Activated CD4-positive, alpha-beta memory T cell treated with anti-CD3 and anti-CD28 coated beads, Interleukin-2, amount 10 ng/mL, durations not matched to agents 7 days and 5 days (primary cell): ENCODE measurements around the gene FIZ1. TPM values are rescaled to one million over a fixed set of nuclear protein-coding genes. Genes with fewer than 3 reads are reported as not detected.

Experiments used
- CTCF ChIA-PET: fragments of 350-600 bp; sonication (Branson Sonifier 250); formaldehyde crosslinking; loops from one replicate; lab custom pipeline; 2021; ENCODE audit warnings: antibody characterized with exemption, inconsistent platforms; lab: Charles Lee
- POLR2A ChIA-PET: fragments of 350-600 bp; sonication (Branson Sonifier 250); formaldehyde crosslinking; loops from one replicate; lab custom pipeline; 2021; ENCODE audit warnings: antibody characterized with exemption; lab: Charles Lee
- DNase-seq: peaks from one replicate; pipeline ENCODE4 v3.0.0-alpha.2; 2020
- H3K27ac Mint-ChIP-seq: one replicate; pipeline ENCODE4 v1.8.0; 2021; ENCODE audit warnings: mild to moderate bottlenecking, mixed read lengths
- H3K27me3 Mint-ChIP-seq: one replicate; pipeline ENCODE4 v1.8.0; 2021; ENCODE audit warnings: mixed read lengths
- H3K36me3 Mint-ChIP-seq: one replicate; pipeline ENCODE4 v1.8.0; 2021; ENCODE audit warnings: low read depth, mixed read lengths
- H3K4me1 Mint-ChIP-seq: one replicate; pipeline ENCODE4 v1.8.0; 2021; ENCODE audit warnings: mixed read lengths
- H3K4me3 Mint-ChIP-seq: one replicate; pipeline ENCODE4 v1.8.0; 2021; ENCODE audit warnings: mild to moderate bottlenecking, mixed read lengths
- H3K9me3 Mint-ChIP-seq: one replicate; pipeline ENCODE4 v1.8.0; 2021; ENCODE audit warnings: mixed read lengths
- total RNA-seq, 2 experiments: library from RNA; stranded (reverse); gene quantifications; one replicate each; pipeline ENCODE4 v1.2.3, GENCODE V29; 2021

FIZ1 gene
- total RNA-seq, 2 experiments from 2014 or later: 10.9 to 11.7 TPM

- CTCF ChIA-PET: interaction anchor here (0.6 to 2.2 kb wide), 4 partner anchors 12 to 152 kb away, joined by 3 to 9 read pairs (median 4); partner anchors contain the start of gene ZNF865
- Mint-ChIP-seq H3K27me3 (no peaks in the 10 kb centered on the region), H3K4me1 (peaks cover 22% of the 10 kb centered on the region), H3K4me3 (no peak overlapping the region), H3K27ac (no peak overlapping the region), H3K36me3 (peaks cover 34% of the 10 kb centered on the region), H3K9me3 (no peaks in the 10 kb centered on the region)
- POLR2A ChIA-PET: interaction anchor here (0.7 kb wide), 1 partner anchor 13 kb away, joined by 3 read pairs; no protein-coding TSS in a partner anchor
- DNase-seq: no peak
Measured at GRCh38 chr19:55619286-55619685, 20.0 kb upstream of the FIZ1 start.

- Mint-ChIP-seq H3K4me1 (peaks cover 15% of the 10 kb centered on the region), H3K9me3 (no peaks in the 10 kb centered on the region), H3K4me3 (no peak overlapping the region), H3K27ac (no peak overlapping the region), H3K36me3 (peaks cover 32% of the 10 kb centered on the region), H3K27me3 (no peaks in the 10 kb centered on the region)
- no peak for DNase-seq
- POLR2A ChIA-PET: interaction anchor here (0.8 to 2.9 kb wide), 3 partner anchors 12 to 142 kb away, joined by 3 to 11 read pairs (median 4); partner anchors contain the start of genes FIZ1, ZNF628 and ZNF865
- CTCF ChIA-PET: interaction anchor here (0.6 to 0.8 kb wide), 2 partner anchors 13 to 114 kb away, joined by 3 to 6 read pairs; no protein-coding TSS in a partner anchor
Measured at GRCh38 chr19:55618426-55618825, 19.1 kb upstream of the FIZ1 start.

DNA sequence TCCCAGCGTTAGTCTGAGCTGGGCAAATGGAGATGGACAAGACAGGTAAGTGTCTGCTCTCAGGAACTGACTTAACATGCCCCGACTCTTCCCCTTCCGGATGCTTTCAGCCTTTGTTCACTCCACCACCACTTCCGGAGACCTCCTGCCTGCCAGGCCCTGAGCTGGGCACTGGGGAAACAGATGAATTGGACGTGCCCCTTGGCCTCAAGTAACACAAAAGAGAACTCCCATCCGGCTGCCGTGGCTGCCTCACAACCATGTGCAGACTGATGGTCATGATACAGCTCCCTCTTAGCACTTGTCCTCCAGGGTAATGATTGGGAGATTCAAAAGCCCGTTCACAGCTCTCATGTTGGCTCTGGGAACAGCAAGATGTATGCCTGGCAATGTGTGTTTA is 18.1 kb upstream of the FIZ1 start:
- H3K4me1 Mint-ChIP-seq: peaks cover 12% of the 10 kb centered on the region
- H3K27ac Mint-ChIP-seq: no peak overlapping the region
- H3K27me3 Mint-ChIP-seq: no peaks in the 10 kb centered on the region
- ChIA-PET CTCF (no interaction called here), POLR2A (interaction anchor here (1.5 to 2.9 kb wide), 2 partner anchors 11 to 141 kb away, joined by 4 to 11 read pairs; partner anchors contain the start of genes ZNF628 and ZNF865)
- H3K4me3 Mint-ChIP-seq: no peak overlapping the region
- H3K9me3 Mint-ChIP-seq: no peaks in the 10 kb centered on the region
- H3K36me3 Mint-ChIP-seq: peaks cover 38% of the 10 kb centered on the region
- no peak for DNase-seq

GRCh38 chr19:55616395-55616875 is 17.1 kb upstream of the FIZ1 start:
- peaks cover 12% of the 10 kb centered on the region for H3K4me1 Mint-ChIP-seq
- DNase-seq: no peak
- POLR2A ChIA-PET: interaction anchor here (2.9 kb wide), 1 partner anchor 10 kb away, joined by 11 read pairs; the partner anchor contains the start of gene ZNF865
- no peak overlapping the region for H3K27ac Mint-ChIP-seq
- H3K4me3 Mint-ChIP-seq: no peak overlapping the region
- CTCF ChIA-PET: no interaction called here
- H3K36me3 Mint-ChIP-seq: peaks cover 37% of the 10 kb centered on the region
- H3K9me3 Mint-ChIP-seq: no peaks in the 10 kb centered on the region
- H3K27me3 Mint-ChIP-seq: no peaks in the 10 kb centered on the region

GRCh38 chr19:55615543-55616394 is 16.5 kb upstream of the FIZ1 start:
- ChIA-PET POLR2A (interaction anchor here (2.9 kb wide), 1 partner anchor 10 kb away, joined by 11 read pairs; the partner anchor contains the start of gene ZNF865), CTCF (no interaction called here)
- H3K27me3 Mint-ChIP-seq: no peaks in the 10 kb centered on the region
- no peaks in the 10 kb centered on the region for H3K9me3 Mint-ChIP-seq
- no peak for DNase-seq
- H3K4me1 Mint-ChIP-seq: peaks cover 15% of the 10 kb centered on the region
- H3K4me3 Mint-ChIP-seq: no peak overlapping the region
- no peak overlapping the region for H3K27ac Mint-ChIP-seq
- peaks cover 33% of the 10 kb centered on the region for H3K36me3 Mint-ChIP-seq

GRCh38 chr19:55614711-55615542 is 15.6 kb upstream of the FIZ1 start:
- H3K9me3 Mint-ChIP-seq: no peaks in the 10 kb centered on the region
- ChIA-PET POLR2A (no interaction called here), CTCF (no interaction called here)
- H3K27ac Mint-ChIP-seq: no peak overlapping the region
- H3K27me3 Mint-ChIP-seq: no peaks in the 10 kb centered on the region
- H3K4me1 Mint-ChIP-seq: peaks cover 10% of the 10 kb centered on the region
- no peak for DNase-seq
- peaks cover 30% of the 10 kb centered on the region for H3K36me3 Mint-ChIP-seq
- H3K4me3 Mint-ChIP-seq: no peak overlapping the region

DNA sequence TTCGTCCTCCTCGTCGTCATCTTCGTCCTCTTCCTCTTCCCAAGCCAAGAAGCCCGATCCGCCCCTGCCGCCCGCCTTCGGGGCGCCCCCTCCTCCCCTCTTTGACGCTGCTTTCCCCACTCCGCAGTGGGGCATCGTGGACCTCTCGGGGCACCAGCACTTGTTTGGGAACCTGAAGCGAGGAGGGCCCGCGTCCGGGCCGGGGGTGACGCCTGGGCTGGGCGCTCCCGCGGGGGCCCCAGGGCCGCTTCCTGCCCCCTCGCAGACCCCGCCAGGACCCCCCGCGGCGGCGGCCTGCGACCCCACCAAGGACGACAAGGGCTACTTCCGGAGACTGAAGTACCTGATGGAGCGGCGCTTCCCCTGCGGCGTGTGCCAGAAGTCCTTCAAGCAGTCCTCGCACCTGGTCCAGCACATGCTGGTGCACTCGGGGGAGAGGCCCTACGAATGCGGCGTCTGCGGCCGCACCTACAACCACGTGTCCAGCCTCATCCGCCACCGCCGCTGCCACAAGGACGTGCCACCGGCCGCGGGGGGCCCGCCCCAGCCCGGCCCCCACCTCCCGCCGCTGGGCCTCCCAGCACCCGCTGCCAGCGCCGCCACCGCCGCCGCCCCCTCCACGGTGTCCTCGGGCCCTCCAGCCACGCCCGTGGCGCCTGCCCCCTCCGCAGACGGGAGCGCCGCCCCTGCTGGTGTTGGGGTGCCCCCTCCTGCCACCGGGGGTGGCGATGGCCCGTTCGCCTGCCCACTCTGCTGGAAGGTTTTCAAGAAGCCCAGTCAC is 14.8 kb upstream of the FIZ1 start:
- POLR2A ChIA-PET: no interaction called here
- CTCF ChIA-PET: no interaction called here

GRCh38 chr19:55613396-55613795 is 14.1 kb upstream of the FIZ1 start:
- peaks cover 11% of the 10 kb centered on the region for H3K4me1 Mint-ChIP-seq
- H3K4me3 Mint-ChIP-seq: no peak overlapping the region
- H3K27me3 Mint-ChIP-seq: no peaks in the 10 kb centered on the region
- no peaks in the 10 kb centered on the region for H3K9me3 Mint-ChIP-seq
- no peak overlapping the region for H3K27ac Mint-ChIP-seq
- ChIA-PET POLR2A (no interaction called here), CTCF (no interaction called here)
- no peak for DNase-seq
- peaks cover 29% of the 10 kb centered on the region for H3K36me3 Mint-ChIP-seq

More for the DNA sequence above, 14.8 kb upstream of the FIZ1 start:
- Mint-ChIP-seq H3K27me3 (no peaks in the 10 kb centered on the region), H3K36me3 (peaks cover 31% of the 10 kb centered on the region), H3K4me1 (peaks cover 8% of the 10 kb centered on the region), H3K4me3 (no peak overlapping the region), H3K9me3 (no peaks in the 10 kb centered on the region), H3K27ac (no peak overlapping the region)
- DNase-seq: no peak

DNA sequence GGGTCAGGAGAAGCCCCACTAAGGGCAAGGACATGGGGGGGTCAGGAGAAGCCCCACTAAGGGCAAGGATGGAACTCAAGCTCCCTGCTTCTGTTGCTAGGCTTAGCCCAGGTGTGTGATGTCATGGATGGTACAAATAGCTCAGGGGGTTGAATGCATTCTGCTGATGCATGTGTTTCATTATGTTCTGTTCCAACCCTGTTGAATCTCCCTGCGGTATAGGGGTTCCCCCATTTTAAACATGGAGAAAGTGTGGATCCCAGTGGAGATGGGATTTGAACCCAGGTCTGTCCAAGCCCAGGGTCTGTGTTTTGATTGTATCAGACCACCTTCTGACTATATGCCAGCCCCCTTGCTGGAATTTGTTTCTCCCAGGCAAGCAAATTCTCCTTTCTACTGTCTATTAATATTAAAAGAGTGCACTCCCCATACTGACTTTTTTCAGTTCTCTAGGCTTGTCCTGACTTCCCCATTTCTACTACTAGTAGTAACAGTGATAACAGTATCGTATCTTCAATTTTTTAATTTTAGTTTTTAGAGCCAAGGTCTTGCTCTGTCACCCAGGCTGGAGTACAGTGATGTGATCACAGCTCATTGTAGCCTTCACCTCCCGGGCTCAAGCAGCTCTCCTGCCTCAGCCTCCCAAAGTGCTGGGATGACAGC is 12.8 kb upstream of the FIZ1 start:
- CTCF ChIA-PET: no interaction called here
- DNase-seq: no peak
- Mint-ChIP-seq H3K27ac (no peak overlapping the region), H3K36me3 (peaks cover 28% of the 10 kb centered on the region), H3K27me3 (no peaks in the 10 kb centered on the region), H3K4me3 (no peak overlapping the region), H3K4me1 (peaks cover 18% of the 10 kb centered on the region), H3K9me3 (no peaks in the 10 kb centered on the region)
- POLR2A ChIA-PET: no interaction called here

DNA sequence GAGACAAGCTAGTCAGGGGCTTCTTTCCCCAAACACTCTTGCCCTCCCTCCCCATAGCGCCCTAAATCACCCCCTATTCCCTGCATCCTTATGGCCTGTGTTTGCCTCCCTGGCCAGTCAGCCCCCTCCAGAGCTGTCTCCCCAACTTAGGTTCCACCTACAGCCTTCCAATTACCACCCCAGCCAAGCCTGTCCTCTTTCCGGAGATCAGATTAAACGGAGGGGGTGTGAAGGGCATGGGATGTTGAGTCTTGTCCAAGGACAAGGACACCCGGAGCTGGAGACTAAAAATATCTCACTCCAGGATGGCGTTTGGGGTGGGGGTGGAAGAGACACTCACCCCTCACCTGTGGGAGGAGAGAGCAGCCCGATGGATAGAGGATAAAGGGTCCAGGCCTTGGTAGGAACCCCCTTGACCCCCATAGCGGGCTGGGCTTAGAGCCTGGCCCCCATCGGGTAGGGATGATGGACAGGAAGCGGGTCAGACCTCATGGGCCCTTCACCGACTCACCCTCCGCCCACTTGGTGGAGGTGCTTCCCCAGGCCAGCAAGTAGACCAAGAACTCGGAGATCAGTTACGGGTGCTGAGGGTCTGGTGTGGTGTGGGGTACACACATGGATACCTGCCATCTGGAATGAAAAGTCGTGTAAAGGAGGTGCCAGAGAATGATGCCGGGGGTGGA is 12.1 kb upstream of the FIZ1 start:
- H3K27ac Mint-ChIP-seq: no peak overlapping the region
- no peaks in the 10 kb centered on the region for H3K9me3 Mint-ChIP-seq
- H3K4me1 Mint-ChIP-seq: peaks cover 25% of the 10 kb centered on the region
- no peaks in the 10 kb centered on the region for H3K27me3 Mint-ChIP-seq
- no peak for DNase-seq
- CTCF ChIA-PET: no interaction called here
- H3K36me3 Mint-ChIP-seq: peaks cover 27% of the 10 kb centered on the region
- POLR2A ChIA-PET: interaction anchor here (1.1 kb wide), 1 partner anchor 9 kb away, joined by 3 read pairs; no protein-coding TSS in a partner anchor
- H3K4me3 Mint-ChIP-seq: no peak overlapping the region

GRCh38 chr19:55609326-55609725 is 10.0 kb upstream of the FIZ1 start:
- ChIA-PET POLR2A (no interaction called here), CTCF (interaction anchor here (1.3 kb wide), 1 partner anchor 24 kb away, joined by 4 read pairs; no protein-coding TSS in a partner anchor)
- H3K27me3 Mint-ChIP-seq: no peaks in the 10 kb centered on the region
- no peaks in the 10 kb centered on the region for H3K9me3 Mint-ChIP-seq
- DNase-seq: no peak
- no peak overlapping the region for H3K27ac Mint-ChIP-seq
- H3K36me3 Mint-ChIP-seq: peaks cover 35% of the 10 kb centered on the region
- no peak overlapping the region for H3K4me3 Mint-ChIP-seq
- peaks cover 38% of the 10 kb centered on the region for H3K4me1 Mint-ChIP-seq
